ENCODE results near the gene HIP1.

DNA sequence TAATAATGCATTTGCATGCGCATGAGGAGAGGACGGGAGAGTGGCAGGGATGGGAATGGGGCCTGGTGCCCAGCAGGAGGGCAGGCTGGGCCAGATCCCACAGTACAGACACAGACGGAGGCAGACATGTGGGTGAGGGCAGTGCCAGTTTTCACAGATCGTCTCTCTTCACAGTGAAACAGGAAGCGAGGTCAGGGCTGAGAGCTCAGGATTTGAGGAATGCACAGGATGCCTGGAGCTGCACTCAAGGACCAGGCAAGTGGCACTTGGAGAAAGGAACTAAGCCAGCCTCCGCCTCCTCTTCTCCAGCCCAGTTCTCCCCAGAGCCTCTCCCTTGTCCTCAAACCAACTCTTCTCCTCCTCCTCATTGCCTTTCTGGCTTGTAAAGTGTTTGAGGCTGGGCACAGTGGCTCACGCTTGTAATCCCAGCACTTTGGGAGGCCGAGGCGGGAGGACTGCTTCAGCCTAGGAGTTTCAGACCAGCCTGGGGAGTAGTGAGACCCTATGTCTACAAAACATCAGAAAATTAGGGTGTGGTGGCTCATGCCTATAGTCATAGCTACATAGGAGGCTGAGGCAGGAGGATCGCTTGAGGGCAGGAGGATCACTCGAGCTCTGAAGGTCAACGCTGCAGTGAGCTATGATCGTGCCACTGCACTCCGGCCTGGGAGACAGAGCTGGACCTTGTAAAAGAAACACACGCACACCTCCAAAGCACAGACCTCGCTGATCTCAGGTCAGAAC is 115.2 kb downstream of the HIP1 start:
- TF ChIP-seq POLR2A (IDR thresholded peaks at IDR 0.05) (no peak), POLR2AphosphoS5 (IDR thresholded peaks at IDR 0.05) (no peak)
- TF ChIP-seq, protein P1, sequence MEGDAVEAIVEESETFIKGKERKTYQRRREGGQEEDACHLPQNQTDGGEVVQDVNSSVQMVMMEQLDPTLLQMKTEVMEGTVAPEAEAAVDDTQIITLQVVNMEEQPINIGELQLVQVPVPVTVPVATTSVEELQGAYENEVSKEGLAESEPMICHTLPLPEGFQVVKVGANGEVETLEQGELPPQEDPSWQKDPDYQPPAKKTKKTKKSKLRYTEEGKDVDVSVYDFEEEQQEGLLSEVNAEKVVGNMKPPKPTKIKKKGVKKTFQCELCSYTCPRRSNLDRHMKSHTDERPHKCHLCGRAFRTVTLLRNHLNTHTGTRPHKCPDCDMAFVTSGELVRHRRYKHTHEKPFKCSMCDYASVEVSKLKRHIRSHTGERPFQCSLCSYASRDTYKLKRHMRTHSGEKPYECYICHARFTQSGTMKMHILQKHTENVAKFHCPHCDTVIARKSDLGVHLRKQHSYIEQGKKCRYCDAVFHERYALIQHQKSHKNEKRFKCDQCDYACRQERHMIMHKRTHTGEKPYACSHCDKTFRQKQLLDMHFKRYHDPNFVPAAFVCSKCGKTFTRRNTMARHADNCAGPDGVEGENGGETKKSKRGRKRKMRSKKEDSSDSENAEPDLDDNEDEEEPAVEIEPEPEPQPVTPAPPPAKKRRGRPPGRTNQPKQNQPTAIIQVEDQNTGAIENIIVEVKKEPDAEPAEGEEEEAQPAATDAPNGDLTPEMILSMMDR (IDR thresholded peaks at IDR 0.05): no peak

Measured in prostate gland (tissue), 2 donors.